RPMI7951 (cell line): ENCODE measurements around the gene MBTPS2. TPM values are rescaled to one million over a fixed set of nuclear protein-coding genes. Genes with fewer than 3 reads are reported as not detected.
"Not testable (repeated sequence)": the region's sequence is repeated elsewhere in the genome, so short reads cannot be mapped to it uniquely, and the experiment has no call there.

Experiments used
- DNase-seq: peaks from one replicate; pipeline ENCODE4 v3.0.0-alpha.2; 2012; ENCODE audit warnings: low read depth
- total RNA-seq: library from RNA; depleted of rRNA; stranded (reverse); fragments of >200 nt; shearing (Covaris generic); gene quantifications from 2 replicates; pipeline ENCODE4 v1.2.3, GENCODE V29; 2014

The MBTPS2 gene
- total RNA-seq, 1 experiment from 2014 or later = 9.9 TPM

DNA sequence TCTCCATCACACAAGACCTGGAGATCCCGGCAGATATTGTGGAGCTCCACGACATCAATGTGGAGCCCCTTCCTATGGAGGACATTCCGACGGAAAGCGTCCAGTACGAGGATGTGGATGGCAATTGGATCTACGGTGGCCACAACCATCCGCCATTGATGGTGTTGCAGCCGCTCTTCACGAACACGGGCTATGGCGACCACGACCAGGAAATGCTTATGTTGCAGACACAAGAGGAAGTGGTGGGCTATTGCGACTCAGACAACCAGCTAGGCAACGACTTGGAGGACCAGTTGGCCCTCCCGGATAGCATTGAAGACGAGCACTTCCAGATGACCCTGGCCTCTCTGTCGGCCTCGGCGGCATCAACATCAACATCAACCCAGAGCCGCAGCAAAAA is 17.1 kb downstream of the MBTPS2 start:
- DNase-seq = no peak

DNA sequence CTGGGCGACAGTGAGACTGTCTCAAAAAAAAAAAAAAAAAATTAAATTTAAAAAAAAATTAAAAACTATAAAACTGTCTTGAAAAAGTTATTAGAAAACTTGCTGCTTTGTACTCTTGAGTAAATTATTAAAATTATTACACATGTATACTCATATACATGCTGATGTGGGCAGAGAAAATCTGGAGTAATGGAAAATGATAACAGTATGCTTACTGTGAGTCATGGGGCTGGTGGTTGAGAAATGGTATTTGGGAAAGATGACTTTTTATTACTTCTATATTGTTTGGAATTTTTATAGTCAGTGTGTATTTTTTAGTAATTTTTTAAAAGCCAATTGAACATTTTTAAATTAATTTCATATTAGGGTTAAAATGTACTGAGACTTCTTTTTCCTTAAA is 23.8 kb downstream of the MBTPS2 start:
- DNase-seq = no peak

DNA sequence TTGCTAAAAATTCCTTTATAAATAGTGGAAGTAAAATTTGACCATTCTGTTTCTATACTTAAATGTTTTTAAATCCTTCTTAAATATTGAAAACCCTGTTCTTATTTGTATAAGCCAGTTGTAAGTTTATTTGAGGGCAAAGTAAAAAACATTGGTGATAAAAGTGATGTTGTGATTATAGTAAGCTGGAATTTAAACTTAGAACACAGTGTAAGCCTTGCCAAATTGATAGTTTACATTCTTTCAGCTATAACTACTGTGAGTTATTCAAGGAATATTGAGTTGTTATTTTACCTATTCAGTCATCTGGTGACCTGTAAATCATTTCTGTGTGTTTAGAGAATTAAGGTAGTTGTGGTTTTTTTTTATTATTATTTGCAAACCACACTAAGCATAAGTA is 26.0 kb downstream of the MBTPS2 start:
- DNase-seq = no peak

DNA sequence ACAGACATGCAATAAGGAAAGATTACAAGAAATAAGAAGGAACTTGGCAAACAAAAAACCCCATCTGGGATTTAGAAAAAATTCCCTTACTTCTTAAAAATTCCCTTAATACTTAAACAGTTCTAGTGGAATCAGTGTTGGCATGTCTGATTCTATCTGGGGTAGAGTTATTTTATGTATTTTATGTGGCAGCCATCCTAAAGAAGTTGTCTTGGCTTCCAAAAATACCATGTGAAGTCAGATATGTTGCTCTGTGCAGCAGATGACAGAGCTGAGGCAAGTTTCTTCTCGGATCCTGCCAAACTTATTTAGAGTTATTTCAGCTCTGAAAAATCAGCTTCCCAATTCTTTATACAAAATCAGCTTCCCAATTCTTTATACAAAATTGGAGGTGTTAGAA is 31.1 kb downstream of the MBTPS2 start:
- DNase-seq = no peak

DNA sequence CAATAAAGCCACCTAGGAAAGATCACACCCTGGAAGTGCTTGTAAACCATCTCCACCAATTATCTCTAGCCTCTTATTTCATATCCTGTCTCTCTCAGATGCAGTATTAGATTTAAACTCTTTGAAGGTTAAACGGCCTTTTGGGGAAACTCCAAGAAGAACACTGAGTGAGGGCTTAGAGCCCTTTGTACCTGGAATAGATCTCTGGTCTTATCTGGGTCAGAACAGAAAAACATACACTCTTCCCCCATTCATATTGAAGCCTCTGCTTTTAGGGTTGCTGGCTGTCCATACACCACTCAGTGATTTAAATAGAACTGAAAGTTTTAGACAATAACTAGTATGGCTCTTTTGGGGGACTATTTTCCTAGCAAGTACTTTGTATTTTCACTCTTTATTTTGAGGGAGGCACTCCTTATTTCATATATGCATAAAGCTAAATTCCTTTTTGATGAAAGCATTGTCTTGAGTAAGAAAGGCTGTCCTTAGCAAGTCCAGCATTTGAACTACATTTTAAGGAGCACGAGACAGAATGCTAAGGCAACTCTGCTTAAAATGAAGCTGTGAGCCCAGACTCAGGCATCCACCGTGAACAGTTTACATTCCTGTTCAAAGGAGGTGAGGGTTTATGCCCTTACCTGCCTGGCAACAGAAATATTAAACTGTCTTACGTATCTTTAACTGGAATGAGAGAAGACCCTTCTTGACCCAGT is 33.8 kb downstream of the MBTPS2 start:
- DNase-seq = no peak

DNA sequence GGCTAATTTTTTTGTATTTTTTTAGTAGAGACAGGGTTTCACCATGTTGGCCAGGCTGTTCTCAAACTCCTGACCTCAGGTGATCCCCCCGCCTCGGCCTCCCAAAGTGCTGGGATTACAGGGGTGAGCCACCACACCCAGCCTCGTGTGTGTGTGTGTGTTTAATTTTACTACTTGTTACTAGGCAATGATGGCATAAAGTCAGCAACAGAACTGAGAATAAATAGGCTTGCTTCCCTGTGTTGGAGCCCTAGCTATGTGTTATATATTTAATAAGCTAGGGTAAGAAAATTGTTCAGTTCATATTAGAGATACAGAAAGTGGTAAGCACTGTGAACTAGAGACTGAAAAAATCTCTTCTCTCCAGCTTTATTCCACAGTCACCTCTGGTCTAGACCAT is 34.8 kb downstream of the MBTPS2 start:
- DNase-seq = not testable (repeated sequence)

DNA sequence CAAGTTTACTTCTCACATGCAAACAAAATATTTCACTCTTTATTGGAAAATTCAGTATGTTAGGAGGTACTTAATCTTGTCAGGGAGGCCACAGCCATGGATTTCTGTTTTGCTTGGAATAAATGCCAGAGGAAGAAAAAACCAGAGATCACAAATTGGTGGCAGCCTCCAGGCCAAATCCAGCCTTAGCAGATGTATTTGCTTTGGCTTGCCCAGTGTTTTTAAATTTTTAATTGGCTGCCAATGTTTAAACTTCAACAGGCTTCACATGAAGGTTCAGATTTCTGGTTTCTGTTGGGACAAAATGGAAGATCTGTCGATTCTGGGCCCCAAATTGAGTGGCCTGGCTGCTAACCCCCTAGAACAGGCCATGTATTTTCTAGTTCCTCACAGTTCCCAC is 35.6 kb downstream of the MBTPS2 start:
- no peak for DNase-seq

DNA sequence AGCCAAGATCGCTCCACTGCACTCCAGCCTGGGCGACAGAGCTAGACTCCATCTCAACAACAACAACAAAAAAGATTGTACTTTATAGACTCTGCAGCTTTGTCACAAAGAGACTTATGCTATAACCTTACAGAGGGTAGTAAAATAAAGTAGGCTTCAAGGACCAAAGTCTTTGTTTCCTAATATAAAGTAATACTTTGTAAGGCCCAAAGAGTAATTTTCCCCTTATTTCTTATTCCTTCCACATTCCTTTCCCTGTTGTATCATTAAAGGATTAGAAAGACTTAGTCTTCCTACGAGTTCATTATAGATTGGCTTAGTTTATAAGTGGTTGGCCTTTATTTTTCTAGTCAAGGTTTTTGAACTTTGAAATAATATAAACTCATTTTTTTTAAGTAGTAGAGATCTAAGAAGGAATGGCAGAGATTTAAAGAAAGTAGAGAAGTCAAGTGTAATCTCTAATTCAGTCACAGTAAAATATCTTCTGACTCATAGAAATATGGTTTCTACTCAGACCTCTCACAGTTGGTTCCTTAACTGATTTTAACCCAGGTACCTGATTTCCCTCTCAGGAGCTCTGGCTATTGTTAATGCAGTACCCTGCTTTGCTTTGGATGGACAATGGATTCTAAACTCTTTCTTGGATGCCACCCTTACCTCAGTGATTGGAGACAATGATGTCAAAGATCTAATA is 42.6 kb downstream of the MBTPS2 start:
- no peak for DNase-seq

DNA sequence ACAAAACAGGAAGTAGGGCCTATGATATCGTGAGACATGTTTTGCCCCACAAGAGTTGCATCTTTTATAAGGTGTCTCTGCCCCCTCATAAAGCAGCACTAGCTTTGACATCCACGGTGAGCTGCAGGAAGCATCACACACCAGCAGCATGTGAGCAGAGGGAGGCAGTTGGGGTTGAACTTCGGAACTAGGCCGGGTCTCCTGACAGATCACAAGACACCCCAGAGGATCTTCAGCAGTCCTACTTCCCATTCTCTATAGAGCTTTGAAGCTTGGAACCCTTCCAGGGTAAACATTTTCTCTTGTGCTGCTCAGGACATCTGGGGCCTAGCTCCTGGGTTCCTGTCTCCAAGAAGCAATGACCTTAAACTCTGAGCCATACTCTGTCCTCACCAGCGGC is 43.8 kb downstream of the MBTPS2 start:
- DNase-seq = peak; percentile 5

DNA sequence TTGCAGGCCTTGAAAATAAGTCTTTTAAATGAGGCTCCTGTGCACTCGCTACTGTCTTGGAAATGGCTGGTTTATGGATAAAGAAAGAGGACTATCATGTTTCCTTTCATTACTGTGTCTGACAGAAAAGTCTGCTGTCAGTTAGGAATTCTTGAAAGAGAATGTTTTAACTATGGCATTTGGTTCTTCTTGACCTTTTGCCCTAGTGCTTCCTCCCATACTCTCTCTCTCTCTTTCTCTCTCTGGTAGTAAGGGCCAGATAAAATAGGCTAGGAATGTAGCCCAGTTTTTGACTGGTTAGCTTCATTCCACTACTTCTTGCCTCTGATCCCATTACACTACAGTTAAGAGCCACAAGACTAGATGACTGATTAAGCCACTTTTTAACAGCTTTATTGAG is 46.2 kb downstream of the MBTPS2 start:
- peak; percentile 17 for DNase-seq

DNA sequence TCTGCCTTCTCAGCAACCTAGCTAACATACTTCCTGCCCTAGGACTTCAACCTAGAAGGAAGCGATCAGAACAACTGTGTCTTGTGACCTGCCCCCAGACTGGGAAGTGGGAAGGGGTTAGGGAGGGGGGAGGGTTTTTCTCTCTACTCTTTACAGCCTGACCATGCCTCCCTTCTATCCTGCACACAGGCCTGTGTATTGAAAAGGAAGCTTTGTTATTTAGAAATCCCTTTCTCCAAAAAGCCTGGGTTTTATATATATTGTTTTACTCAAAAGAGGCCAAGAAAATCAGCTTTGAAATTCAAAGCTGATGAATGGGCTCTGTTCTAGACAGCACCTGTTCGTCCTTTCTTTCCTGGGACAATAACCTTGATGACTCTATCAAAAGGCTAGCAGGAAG is 65.9 kb downstream of the MBTPS2 start:
- DNase-seq = no peak

DNA sequence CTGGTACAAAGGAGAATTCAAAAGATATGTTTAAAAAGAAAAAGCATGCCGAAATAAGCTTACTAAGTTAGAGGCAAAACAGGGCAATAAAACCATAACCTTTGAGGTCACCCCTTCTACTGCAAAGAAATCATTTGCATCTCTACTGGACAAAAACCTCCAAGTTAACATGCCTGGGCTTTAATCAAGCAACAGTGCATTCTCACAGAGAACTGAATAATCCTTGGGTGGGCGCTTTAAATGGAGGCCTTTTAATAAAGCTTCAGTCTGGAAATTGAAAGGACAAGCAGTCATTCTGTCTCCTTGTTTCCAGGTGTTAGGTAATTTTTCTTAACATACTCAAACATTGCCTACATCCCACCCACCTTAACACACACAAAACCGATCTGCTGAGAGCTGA is 66.5 kb downstream of the MBTPS2 start:
- no peak for DNase-seq

DNA sequence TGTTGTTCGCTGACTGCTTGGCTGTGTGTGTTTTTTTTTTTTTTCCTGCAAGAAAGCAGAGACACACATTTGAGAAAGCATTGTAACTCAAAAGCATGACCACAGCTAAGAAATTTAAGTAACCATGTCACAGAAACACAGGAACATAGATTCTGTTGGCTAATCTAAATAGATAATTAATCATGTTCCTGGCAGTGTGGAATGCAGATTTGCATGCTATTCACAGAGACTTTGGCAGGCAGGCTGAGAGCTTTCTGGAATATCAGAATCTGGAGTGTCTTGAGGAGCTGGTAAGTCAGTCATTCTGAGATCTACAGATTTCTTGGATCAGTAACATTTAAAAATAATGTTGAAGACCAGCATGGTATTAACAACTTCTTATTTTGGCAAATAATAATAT is 67.8 kb downstream of the MBTPS2 start:
- no peak for DNase-seq

DNA sequence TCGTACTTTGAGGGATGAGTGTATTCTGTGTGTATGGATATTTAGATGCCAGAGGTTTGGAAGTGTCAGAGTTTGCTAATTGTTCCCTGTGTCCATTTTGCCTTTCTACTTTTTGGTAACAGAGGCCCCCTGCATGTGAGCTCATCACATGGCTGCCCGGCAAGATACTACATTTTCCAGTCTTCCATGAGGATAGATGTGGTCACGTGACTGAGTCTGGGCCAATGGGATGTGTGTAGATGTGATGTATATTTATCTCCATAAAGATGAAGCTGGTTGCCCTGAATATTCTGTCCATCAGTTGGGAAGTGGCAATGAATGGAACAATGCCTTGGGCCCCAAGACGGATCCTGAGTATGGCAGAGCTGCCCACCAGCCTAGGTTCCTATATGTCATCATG is 72.1 kb downstream of the MBTPS2 start:
- no peak for DNase-seq

DNA sequence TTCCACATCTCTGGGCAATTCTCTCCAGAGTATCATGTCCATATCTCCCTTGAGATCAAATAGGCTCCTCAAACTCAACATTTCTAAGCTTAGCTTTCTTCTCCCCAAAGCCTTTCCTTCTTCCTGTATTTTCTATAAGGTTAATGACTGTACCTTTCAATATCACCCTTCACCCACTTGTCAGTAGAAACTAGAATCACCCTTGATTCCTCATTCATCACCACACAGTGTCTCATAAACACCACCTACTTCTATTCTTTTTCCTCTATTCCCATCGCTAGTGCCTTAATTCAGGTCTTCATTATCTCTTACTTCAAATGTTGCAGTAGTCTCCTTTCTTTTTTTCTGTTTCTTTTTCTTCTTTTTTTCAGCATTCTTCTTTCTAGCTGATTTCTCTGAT is 72.8 kb downstream of the MBTPS2 start:
- DNase-seq = no peak

DNA sequence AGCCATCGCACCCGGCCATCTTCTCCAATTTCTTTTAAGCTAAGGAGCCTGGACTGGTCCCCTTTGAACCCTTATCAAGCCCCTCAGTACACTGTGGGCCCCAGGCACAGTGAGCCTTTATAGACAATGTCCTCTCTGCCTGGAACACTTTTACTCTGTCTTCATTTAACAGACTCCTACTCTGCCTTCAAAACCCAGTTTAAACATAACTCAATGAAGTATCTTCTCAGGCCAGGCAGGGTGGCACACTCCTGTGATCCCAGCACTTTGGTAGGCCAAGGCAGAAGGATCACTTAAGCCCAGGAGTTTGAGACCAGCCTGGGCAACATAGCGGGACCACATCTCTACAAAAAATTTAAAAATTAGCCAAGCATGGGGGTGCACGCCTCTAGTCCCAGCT is 73.6 kb downstream of the MBTPS2 start:
- no peak for DNase-seq

DNA sequence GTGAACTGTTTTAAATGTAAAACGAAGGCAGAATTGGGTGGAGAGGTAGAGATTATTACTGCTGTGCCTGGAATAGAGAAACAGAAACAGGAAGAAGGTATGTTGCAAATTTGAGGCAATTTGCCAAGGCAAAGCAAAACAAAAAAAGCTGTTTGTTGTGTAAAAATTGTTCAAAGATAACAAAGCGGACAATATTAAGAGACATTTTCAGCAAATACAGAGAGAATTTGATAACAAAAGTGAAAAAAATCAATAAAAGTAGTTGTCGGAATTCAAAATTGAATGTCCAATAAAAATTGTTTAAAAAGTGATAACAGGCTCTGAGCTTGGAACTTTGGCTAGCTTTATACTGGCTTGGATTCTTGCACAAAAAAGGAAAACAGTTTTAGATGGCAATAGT is 86.7 kb downstream of the MBTPS2 start:
- no peak for DNase-seq

DNA sequence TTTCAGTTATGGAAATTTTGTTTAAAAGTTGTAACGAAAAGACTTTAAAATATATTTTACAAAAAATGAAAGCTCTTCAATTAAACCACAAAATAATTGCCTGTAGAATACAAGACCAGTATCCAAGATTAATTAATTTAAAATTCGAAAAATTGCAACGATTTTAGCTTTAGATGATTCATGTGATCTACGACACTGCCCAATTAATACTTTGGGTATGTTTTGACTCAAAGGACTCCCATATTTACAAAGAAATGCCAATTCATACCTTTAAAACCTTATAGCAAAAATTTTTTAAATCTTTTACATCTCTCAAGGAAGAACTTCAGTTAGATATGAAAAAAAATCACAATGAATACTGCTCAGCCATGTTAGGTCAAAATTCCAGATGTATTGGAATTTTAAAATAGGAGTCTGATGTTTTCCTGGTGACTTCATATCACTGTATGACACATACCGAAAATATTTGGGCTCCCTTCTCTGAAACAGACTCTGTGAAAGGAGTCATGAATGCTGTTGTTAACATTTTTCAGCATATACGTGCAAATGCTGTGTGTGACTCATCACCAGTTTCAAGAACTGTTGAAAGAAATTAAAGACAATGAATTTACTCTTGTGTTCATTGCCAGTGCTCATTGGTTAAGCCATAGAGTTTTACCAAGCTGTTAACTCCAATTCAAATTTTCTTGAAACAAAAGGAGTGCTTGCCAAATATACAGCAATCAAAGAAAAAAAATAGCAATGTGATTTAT is 87.3 kb downstream of the MBTPS2 start:
- peak; percentile 96 for DNase-seq

DNA sequence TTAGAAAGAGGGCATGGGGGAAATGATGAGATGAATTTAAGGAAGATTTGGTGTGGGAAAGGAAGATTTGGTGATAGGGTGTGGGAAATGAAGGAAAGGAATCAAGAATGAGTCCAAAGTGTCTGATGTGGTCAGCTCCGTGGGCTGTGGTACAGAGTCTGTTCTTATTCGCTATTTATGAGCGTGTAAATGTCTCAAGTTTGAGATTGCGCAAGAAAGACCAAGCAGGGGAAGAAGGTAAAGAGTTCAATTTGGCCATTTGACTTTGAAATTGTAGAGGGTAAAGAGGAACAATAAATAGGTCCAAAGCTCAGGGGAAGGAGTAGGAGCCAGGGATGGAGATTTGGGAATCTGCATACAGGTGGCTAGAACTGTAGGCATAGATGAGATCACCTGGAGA is 89.8 kb downstream of the MBTPS2 start:
- no peak for DNase-seq

DNA sequence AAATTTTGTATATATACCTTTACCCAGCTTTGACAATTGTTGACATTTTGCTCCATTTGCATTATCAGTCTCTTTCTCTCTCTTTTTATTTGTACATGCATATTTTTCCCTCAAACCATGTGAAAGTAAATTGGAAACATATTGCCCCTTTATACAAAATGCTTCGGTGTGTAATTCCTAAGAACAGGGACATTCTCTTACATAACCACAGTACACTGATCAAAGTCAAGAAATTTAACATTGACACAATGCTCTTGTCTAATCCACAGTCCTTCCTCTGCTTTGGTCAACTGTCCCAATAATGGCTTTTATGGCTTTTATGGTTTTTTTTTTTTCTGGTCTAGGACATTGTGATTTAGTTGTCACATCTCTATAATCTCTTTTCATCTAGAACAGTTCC is 91.6 kb downstream of the MBTPS2 start:
- no peak for DNase-seq

DNA sequence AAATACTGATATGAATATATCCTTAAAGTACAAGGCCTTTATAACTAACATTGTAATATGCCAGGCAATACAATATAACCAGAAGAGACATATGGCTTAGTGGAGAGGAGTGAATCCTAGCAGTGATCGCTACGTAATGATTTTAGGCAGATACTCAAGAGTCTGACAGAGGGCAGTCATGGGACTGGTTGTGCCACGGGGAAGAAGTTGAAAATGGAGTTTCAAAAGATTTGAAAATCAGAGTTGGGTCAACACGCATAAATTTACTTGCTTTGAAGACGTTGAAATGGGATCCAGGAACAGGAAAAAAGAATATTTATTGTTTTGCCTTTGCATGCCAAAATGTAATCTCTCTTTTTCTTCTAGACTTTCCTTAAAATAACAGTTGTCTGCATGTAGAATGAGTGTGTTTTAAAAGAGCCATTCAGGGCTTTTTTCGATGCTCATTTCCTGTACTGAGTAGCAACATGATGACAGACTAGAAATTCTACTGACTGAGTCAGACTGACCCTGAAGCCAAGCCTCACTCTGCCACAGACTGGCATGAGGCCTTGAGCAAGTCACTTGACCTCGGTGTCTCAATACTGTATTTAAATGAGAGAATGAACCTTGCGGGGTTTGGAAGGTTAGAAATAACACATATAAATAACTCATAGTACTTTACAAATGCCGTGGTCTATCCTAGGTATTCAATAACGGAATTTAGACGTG is 93.0 kb downstream of the MBTPS2 start:
- peak; percentile 86 for DNase-seq

DNA sequence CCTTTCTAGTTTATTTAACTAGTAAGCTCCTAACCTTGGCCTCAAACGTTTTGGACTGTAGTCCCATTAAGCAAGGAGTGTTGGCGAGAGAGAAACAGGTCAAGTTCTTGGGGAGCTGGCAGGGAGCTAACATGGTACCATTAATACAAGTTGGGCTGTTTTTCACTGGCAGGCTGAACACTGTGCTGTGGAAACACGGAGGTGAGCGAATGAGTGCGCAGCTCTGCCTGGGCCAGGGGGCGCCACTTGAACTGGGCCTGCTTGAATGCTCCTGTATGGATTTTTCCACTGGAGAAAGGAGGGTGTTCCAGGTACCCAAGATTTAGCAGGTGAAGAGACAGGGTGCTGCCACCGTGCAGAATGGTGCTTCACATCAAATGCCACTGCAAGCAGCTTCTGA is 93.7 kb downstream of the MBTPS2 start:
- no peak for DNase-seq
